HepG2 (cell line): ENCODE results near the gene ZSWIM7. TPM values are rescaled to one million over a fixed set of nuclear protein-coding genes. Genes with fewer than 3 reads are reported as not detected.

Source experiments
- ARNTL ChIP-seq: sonication (generic); formaldehyde crosslinking; IDR thresholded peaks from 2 replicates; pipeline ENCODE4 v1.4.0; 2020; ENCODE audit warnings: mild to moderate bottlenecking, missing genetic modification reagents
- ATAD3A ChIP-seq: sonication (generic); formaldehyde crosslinking; IDR thresholded peaks from 2 replicates; pipeline ENCODE4 v1.4.0; 2020; ENCODE audit warnings: missing genetic modification reagents
- HMG20A ChIP-seq: IDR thresholded peaks from 2 replicates; pipeline ENCODE4 v1.6.1; 2016; ENCODE audit warnings: borderline replicate concordance
- HNRNPUL1 ChIP-seq: fragments of 200-400 bp; formaldehyde crosslinking; IDR thresholded peaks from 2 replicates; pipeline ENCODE4 v1.6.1; 2017; ENCODE audit warnings: low read depth, mild to moderate bottlenecking, low read length, moderate library complexity
- KDM3A ChIP-seq: IDR thresholded peaks from 2 replicates; pipeline ENCODE4 v1.6.1; 2018; ENCODE audit warnings: low read depth, missing compliant biosample characterization
- MAFK ChIP-seq, 2 experiments: IDR thresholded peaks in 1 of 2; conservative IDR thresholded peaks in 1 of 2; 2 replicates each; pipeline ENCODE4 v1.6.1; 2011; ENCODE audit warnings: improper control_type of control experiment in 2 of 2, low read length in 2 of 2
- MIER2 ChIP-seq: IDR thresholded peaks from 2 replicates; pipeline ENCODE4 v1.6.1; 2016; ENCODE audit warnings: missing biosample characterization, missing genetic modification reagents
- MLLT10 ChIP-seq: sonication (generic); formaldehyde crosslinking; IDR thresholded peaks from 2 replicates; pipeline ENCODE4 v1.4.0; 2020; ENCODE audit warnings: missing genetic modification reagents
- MXD4 ChIP-seq: IDR thresholded peaks from 2 replicates; pipeline ENCODE4 v1.6.1; 2016; ENCODE audit warnings: mild to moderate bottlenecking, missing biosample characterization, missing genetic modification reagents
- PCBP1 ChIP-seq: fragments of 200-400 bp; formaldehyde crosslinking; IDR thresholded peaks from 2 replicates; pipeline ENCODE4 v1.6.1; 2017; ENCODE audit warnings: mild to moderate bottlenecking, low read depth, low read length, borderline replicate concordance
- RAD21 ChIP-seq: fragments of 450-650 bp; formaldehyde crosslinking; IDR thresholded peaks from 2 replicates; pipeline ENCODE4 v1.5.0; 2020; ENCODE audit warnings: mild to moderate bottlenecking
- SOX13 ChIP-seq, 3 experiments: fragments of 450-650 bp in 1 of 3; sonication (generic) in 1 of 3; formaldehyde crosslinking in 1 of 3; IDR thresholded peaks in 2 of 3; conservative IDR thresholded peaks in 1 of 3; 2 replicates each; pipeline versions ENCODE4 v1.5.0 to v1.6.1; 2016 to 2020; ENCODE audit warnings: antibody characterized with exemption in 1 of 3, mild to moderate bottlenecking in 1 of 3, missing compliant biosample characterization in 1 of 3, missing genetic modification reagents in 1 of 3, moderate library complexity in 1 of 3
- TAF1 ChIP-seq: sonication (generic); formaldehyde crosslinking; IDR thresholded peaks from 2 replicates; pipeline ENCODE4 v1.4.0; 2020; ENCODE audit warnings: missing genetic modification reagents
- ZBTB7B ChIP-seq: sonication (generic); formaldehyde crosslinking; IDR thresholded peaks from 2 replicates; pipeline ENCODE4 v1.4.0; 2020; ENCODE audit warnings: missing genetic modification reagents
- ZC3H13 ChIP-seq: sonication (generic); formaldehyde crosslinking; IDR thresholded peaks from 2 replicates; pipeline ENCODE4 v1.8.1; 2023; ENCODE audit warnings: mild to moderate bottlenecking, missing genetic modification reagents, moderate library complexity
- ZEB1 ChIP-seq: IDR thresholded peaks from 2 replicates; pipeline ENCODE4 v1.6.1; 2012; ENCODE audit warnings: mild to moderate bottlenecking, low read depth, inconsistent platforms; ENCODE audit not compliant: insufficient replicate concordance
- ZNF260 ChIP-seq: sonication (generic); formaldehyde crosslinking; IDR thresholded peaks from 2 replicates; pipeline ENCODE4 v1.4.0; 2020; ENCODE audit warnings: missing genetic modification reagents, low read depth, mild to moderate bottlenecking, borderline replicate concordance
- ZNF333 ChIP-seq: sonication (generic); formaldehyde crosslinking; IDR thresholded peaks from 2 replicates; pipeline ENCODE4 v1.4.0; 2020; ENCODE audit warnings: mild to moderate bottlenecking, missing genetic modification reagents, borderline replicate concordance
- ZNF382 ChIP-seq: sonication (generic); formaldehyde crosslinking; IDR thresholded peaks from 2 replicates; pipeline ENCODE4 v1.5.0; 2020; ENCODE audit warnings: missing genetic modification reagents, mild to moderate bottlenecking, borderline replicate concordance
- ZNF616 ChIP-seq: sonication (generic); formaldehyde crosslinking; IDR thresholded peaks from 2 replicates; pipeline ENCODE4 v1.5.0; 2020; ENCODE audit warnings: low read depth, mild to moderate bottlenecking, missing genetic modification reagents
- ZNF772 ChIP-seq: sonication (generic); formaldehyde crosslinking; IDR thresholded peaks from 2 replicates; pipeline ENCODE4 v1.5.0; 2020; ENCODE audit warnings: mild to moderate bottlenecking, missing genetic modification reagents
- ZNF83 ChIP-seq: sonication (generic); formaldehyde crosslinking; IDR thresholded peaks from 2 replicates; pipeline ENCODE4 v1.4.0; 2020; ENCODE audit warnings: missing genetic modification reagents, mild to moderate bottlenecking, borderline replicate concordance
- ZNF841 ChIP-seq: sonication (generic); formaldehyde crosslinking; IDR thresholded peaks from 2 replicates; pipeline ENCODE4 v1.8.1; 2023; ENCODE audit warnings: missing genetic modification reagents, borderline replicate concordance
- ZNF879 ChIP-seq: sonication (generic); formaldehyde crosslinking; IDR thresholded peaks from 2 replicates; pipeline ENCODE4 v1.8.1; 2023; ENCODE audit warnings: missing genetic modification reagents
- polyA plus RNA-seq, 8 experiments: library from polyadenylated mRNA; depleted of rRNA in 3 of 8; stranded (reverse) in 7 of 8; unstranded in 1 of 8; fragments of >200 nt; fragmentation: Illumina TruSeq in 4 of 8; extraction: Trizol in 4 of 8; gene quantifications; 2 replicates each; pipeline versions ENCODE4 v1.2.1 to v1.2.3, GENCODE V29; 2011 to 2016; ENCODE audit warnings: low read depth in 4 of 8, missing spikeins in 1 of 8, mixed read lengths in 1 of 8; ENCODE audit not compliant: insufficient read depth in 1 of 8
- total RNA-seq, 5 experiments: library from RNA; depleted of rRNA; stranded (reverse); fragments of >200 nt; fragmentation: Illumina TruSeq; extraction: Trizol; gene quantifications; 2 replicates each; pipeline ENCODE4 v1.2.3, GENCODE V29; 2016; ENCODE audit warnings: low read depth in 1 of 5
- TF ChIP-seq, protein P1 (sequence below): IDR thresholded peaks from 2 replicates; pipeline ENCODE4 v1.6.1; 2018; ENCODE audit warnings: missing genetic modification reagents
- TF ChIP-seq, protein P2 (sequence below): sonication (generic); formaldehyde crosslinking; IDR thresholded peaks from 2 replicates; pipeline ENCODE4 v1.8.1; 2023; ENCODE audit warnings: missing genetic modification reagents, mild to moderate bottlenecking, borderline replicate concordance
- TF ChIP-seq, protein P3 (sequence below): IDR thresholded peaks from 2 replicates; pipeline ENCODE4 v1.6.1; 2016; ENCODE audit warnings: low read depth, borderline replicate concordance
- TF ChIP-seq, protein P4 (sequence below): sonication (generic); formaldehyde crosslinking; IDR thresholded peaks from 2 replicates; pipeline ENCODE4 v1.5.0; 2020; ENCODE audit warnings: missing genetic modification reagents

Gene ZSWIM7
- total and polyA plus RNA-seq, 2 of the 13 experiments (the other 11 are each of a cell fraction or from before 2014, with no cell fraction given) = 13.1 to 28.1 TPM

DNA sequence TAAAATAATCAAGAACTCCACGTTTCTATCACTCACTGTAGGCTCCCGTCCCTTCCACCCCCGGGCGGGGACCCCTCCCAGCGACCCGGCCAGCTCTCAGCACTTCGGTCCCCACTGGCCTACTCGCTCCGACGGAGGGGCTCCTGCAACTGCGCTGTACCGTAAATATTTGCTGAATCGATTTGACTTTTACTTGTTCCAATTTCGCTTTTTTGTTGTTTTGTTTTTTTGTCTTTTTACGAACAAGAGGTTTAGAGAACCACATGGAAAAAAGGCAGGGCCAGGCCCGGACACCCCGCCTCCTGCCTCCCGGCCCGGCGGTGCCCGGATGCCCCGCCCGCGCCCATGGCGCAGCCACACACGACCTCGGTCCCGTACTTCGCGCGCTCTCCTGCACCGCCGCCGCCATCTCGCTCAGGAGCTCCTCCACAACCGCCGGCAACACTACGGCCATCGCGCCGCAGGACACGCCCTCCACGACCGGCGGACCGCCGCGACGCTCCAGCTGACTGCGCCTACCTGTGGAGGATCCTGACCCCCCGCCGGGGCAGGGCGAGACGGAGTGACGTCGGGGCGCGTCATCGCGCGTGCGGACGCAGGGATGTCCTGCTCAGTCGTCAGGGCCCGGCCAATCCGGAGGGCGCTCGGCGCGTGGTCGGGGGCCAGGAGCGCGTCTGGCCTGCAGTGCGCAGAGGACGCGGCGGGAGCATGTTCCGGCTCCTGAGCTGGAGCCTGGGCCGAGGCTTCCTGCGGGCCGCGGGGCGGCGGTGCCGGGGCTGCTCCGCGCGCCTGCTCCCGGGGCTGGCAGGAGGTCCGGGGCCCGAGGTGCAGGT is at the start of gene ZSWIM7, which contains the start of gene TTC19 (continued):
- TF ChIP-seq ZNF333 (CRISPR knock-in tag) = peak; percentile 91
- peak; percentile 96 for TF ChIP-seq MXD4 (CRISPR knock-in tag)
- TF ChIP-seq PCBP1 = no peak
- TF ChIP-seq ZNF83 = no peak
- peak; percentile 99 for TF ChIP-seq TAF1 (CRISPR knock-in tag)
- TF ChIP-seq ZNF841 (CRISPR knock-in tag) = peak; percentile 84
- TF ChIP-seq, protein P1, sequence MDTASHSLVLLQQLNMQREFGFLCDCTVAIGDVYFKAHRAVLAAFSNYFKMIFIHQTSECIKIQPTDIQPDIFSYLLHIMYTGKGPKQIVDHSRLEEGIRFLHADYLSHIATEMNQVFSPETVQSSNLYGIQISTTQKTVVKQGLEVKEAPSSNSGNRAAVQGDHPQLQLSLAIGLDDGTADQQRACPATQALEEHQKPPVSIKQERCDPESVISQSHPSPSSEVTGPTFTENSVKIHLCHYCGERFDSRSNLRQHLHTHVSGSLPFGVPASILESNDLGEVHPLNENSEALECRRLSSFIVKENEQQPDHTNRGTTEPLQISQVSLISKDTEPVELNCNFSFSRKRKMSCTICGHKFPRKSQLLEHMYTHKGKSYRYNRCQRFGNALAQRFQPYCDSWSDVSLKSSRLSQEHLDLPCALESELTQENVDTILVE = peak; percentile 97
- TF ChIP-seq, protein P2, sequence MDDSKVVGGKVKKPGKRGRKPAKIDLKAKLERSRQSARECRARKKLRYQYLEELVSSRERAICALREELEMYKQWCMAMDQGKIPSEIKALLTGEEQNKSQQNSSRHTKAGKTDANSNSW (CRISPR knock-in tag) = peak; percentile 78; the same call in 1 of the 2 replicates
- peak; percentile 95 for TF ChIP-seq ZC3H13 (CRISPR knock-in tag)
- TF ChIP-seq KDM3A (CRISPR knock-in tag) = peak; percentile 74; the same call in 1 of the 2 replicates
- no peak for TF ChIP-seq MAFK (conservative IDR thresholded peaks at IDR 0.05 in 1 of 2, IDR thresholded peaks at IDR 0.05 in 1 of 2; ENCODE audit: low read length in 2 of 2)
- TF ChIP-seq ZNF260 (CRISPR knock-in tag) = no peak
- no peak for TF ChIP-seq MLLT10 (CRISPR knock-in tag)
- TF ChIP-seq HNRNPUL1 = peak; percentile 60; the same call in 1 of the 2 replicates
- peak; percentile 95 for TF ChIP-seq ZNF616 (CRISPR knock-in tag)
- TF ChIP-seq ZNF772 (CRISPR knock-in tag) = peak; percentile 98
- peak; percentile 52; the same call in 1 of the 2 replicates for TF ChIP-seq ZNF879 (CRISPR knock-in tag)
- TF ChIP-seq, protein P3, sequence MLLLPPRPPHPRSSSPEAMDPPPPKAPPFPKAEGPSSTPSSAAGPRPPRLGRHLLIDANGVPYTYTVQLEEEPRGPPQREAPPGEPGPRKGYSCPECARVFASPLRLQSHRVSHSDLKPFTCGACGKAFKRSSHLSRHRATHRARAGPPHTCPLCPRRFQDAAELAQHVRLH (CRISPR knock-in tag) = peak; percentile 94; the same call in 1 of the 2 replicates
- no peak for TF ChIP-seq ATAD3A (CRISPR knock-in tag)
- peak; percentile 67; the same call in 1 of the 2 replicates for TF ChIP-seq ARNTL (CRISPR knock-in tag)
- no peak for TF ChIP-seq SOX13 (IDR thresholded peaks at IDR 0.05)
- peak in 1 of 2 experiments; percentile 76; a peak in 2 of 4 replicates for TF ChIP-seq SOX13 (CRISPR knock-in tag; conservative IDR thresholded peaks at IDR 0.05 in 1 of 2, IDR thresholded peaks at IDR 0.05 in 1 of 2)
- TF ChIP-seq, protein P4, sequence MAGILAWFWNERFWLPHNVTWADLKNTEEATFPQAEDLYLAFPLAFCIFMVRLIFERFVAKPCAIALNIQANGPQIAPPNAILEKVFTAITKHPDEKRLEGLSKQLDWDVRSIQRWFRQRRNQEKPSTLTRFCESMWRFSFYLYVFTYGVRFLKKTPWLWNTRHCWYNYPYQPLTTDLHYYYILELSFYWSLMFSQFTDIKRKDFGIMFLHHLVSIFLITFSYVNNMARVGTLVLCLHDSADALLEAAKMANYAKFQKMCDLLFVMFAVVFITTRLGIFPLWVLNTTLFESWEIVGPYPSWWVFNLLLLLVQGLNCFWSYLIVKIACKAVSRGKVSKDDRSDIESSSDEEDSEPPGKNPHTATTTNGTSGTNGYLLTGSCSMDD (CRISPR knock-in tag) = no peak
- peak; percentile 58; the same call in 1 of the 2 replicates for TF ChIP-seq HMG20A
- TF ChIP-seq RAD21 = peak; percentile 47
- peak; percentile 66 for TF ChIP-seq ZBTB7B (CRISPR knock-in tag)
- peak; percentile 75; the same call in 1 of the 2 replicates for TF ChIP-seq MIER2 (CRISPR knock-in tag)
- no peak for TF ChIP-seq ZNF382 (CRISPR knock-in tag)
- no peak for TF ChIP-seq ZEB1
